ENCODE data around the gene DYNC2LI1.

DYNC2LI1 gene

DNA sequence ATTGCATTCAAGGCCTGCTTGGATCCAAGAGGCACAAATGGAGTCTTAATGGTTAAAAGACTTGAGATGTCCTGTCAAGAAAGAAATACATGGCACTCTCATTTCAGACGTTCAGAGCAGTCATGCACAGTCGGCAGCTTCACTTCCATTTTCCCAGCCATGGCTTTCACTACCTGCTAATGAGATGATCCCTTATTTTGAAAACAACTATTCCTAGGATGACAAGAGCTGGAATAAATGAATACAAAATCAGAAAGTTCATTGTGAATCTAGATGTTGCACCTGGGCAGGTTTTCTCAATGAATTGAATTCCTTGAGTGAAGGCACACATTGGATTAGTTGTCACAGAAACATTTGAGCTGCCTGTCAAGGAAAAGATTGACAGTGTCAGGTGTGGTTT lies 39.1 kb downstream of the DYNC2LI1 start:
- no peak for DNase-seq (ENCODE audit: low read depth in 1 of 2, low spot score in 1 of 2)

DNA sequence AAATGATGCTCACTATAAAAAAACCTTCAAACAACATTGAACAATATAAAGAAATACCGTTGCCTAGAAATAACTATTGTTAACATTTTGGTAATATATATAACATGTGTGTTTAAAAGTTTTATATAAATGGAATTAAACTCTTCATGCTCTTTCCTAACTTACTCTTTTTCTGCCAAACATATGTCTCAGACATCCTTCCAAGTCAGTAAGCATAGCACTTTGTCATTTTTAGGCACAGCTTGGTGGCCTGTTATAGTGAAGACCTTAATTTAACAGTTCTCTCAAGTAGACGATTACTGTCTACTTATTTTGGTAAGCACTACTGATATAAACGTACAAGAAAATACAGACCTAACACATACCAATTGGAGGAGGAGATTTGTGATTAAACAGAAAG lies 40.9 kb downstream of the DYNC2LI1 start:
- no peak for DNase-seq (ENCODE audit: low read depth in 1 of 2, low spot score in 1 of 2)

DNA sequence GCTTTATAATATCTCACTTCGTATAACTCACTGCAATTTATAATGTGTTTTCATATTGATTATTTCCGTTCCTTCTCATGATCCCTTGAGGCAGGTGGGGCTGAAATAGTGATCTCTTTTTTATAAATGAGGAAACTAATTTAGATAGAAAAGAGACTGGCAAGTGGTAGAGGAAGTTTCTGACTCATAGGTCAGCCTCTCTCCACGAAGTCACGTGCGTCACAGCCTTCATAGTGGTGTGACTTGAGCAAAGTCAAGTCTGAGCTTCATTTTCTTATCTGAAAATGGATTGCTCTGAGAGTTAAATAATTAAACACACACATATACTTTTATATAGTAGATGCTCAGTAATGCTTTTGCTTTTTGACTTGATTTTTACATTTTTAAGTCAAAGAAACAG lies 44.9 kb downstream of the DYNC2LI1 start:
- DNase-seq (ENCODE audit: low read depth in 1 of 2, low spot score in 1 of 2), result no peak

DNA sequence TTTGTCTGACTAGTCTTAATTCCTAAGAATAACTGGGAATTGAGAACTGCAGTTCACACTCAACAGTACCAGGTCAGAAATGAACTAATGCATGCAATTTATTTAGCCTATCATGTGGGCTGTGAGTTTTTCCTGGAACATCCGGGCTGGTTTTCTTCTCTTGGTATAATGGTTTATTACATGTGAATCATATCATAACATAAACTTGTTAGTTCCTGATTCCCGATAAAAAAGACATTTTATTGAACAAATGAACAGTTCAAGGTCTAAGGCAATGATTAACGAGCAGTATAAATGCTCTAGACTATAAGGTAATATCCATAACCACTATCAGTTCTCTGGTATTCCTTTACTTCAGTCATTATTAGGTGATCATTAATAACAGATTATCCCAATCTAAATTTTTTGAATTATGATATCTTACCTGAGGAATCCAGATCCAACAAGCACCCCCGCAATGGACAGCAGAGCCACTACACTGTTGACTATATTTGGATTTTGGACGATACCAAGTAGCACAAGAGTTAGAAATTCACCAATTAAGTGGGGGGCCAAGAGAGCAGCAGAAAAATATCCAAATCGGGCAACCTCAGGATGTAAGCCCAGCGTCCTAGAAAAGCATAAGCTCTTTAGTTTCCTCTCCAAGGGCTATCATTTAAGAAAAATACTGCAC lies 45.8 kb downstream of the DYNC2LI1 start:
- no peak for DNase-seq (ENCODE audit: low read depth in 1 of 2, low spot score in 1 of 2)

DNA sequence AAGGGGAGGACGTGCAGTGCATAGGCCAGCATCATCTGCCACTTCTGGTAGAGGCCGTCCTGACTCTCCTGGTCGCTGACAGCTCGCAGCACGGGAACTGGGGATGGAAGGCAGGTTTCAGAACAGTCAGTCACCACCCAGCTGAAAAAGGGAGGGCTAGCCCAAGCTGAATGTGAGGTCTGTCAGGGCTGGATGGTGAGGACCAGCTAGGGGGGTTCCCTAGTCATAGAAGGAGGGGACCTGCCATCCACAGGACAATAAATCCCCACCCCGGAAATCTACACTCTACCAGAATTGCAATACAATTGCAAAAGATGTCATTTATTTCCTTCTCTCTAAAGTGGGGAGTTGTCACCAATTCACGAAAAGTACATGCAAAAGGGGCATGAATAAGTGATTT lies 49.0 kb downstream of the DYNC2LI1 start:
- DNase-seq (ENCODE audit: low read depth in 1 of 2, low spot score in 1 of 2), result no peak

DNA sequence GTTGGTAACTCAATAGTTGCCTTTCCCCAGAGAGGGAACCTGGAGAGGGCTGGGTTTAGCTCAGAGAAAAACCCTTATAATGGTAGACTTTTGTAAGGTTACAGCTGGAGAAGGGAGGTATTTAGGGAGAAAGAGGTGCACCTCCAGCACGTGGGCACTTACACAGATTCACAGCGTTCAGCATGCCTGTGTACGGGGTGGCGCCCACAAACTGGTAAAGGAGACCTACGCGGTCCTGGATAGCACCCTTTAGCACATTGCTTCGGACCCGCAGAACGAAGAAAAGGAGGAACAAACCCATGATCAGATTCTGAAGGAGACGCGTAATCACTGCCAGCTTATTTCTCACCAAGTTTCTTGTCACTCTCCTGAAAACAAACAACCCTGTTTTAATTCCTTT lies 49.9 kb downstream of the DYNC2LI1 start:
- DNase-seq (ENCODE audit: low read depth in 1 of 2, low spot score in 1 of 2), result no peak

DNA sequence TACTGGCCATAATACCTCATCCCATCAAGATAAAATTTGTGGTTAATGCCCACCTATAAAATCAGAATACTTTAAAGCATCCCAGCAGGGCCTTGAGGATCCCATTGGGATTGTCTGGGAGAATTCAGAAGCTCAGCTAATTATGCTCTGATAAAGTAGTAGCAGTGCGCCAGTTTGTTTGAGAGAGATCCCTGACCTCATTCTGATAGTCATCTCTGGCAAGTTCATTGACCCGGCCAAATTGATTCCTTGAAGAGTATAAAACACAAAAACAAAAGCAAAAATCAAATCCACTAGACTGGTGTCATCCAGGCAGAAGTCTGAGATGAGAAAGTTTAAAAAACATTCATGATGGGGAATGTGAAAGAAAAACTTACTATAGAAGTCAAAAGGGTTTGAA lies 50.7 kb downstream of the DYNC2LI1 start:
- DNase-seq (ENCODE audit: low read depth in 1 of 2, low spot score in 1 of 2), result no peak

DNA sequence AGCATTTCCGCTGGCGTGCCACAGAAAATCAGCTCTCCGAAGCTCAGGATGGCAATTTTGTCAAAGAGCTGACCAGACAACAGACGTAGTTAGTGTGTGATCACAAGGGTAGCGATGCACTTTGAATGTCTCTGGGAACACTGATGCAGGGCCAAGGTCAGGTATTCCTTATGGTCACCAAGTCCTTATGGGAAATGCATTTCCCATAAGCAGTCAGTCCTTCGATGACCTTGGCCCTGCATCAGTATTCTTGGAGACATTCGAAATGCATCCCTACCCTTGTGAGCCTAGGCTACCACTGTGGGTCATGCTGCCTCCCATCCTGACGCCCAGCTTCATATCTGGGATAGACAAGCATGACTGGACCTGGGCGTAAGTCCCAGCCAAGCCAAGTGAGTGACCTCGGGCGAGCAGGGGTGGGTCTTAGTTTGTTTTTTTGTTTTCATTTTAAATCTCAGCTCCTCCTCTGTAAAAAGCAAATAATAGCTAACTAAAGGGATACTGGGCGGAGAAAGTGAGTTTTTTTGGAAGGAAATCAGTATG lies 51.2 kb downstream of the DYNC2LI1 start:
- DNase-seq (ENCODE audit: low read depth in 1 of 2, low spot score in 1 of 2), result no peak

DNA sequence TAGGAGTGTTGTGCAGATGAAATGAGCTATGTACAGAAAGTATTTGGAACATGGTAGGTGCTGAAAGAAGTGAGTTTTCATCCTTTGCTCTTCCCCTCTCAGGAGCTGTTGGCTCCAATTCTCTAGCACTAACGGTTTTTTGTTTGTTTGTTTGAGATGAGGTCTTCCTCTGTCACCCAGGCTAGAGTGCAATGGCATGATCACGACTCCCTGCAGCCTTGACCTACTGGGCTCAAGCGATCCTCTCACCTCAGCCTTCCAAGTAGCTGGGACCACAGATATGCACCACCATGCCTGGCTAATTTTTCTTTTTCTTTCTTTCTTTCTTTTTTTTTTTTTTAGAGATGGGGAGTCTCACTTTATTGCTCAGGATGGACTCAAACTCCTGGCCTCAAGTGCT lies 52.0 kb downstream of the DYNC2LI1 start:
- no peak for DNase-seq (ENCODE audit: low read depth in 1 of 2, low spot score in 1 of 2)

DNA sequence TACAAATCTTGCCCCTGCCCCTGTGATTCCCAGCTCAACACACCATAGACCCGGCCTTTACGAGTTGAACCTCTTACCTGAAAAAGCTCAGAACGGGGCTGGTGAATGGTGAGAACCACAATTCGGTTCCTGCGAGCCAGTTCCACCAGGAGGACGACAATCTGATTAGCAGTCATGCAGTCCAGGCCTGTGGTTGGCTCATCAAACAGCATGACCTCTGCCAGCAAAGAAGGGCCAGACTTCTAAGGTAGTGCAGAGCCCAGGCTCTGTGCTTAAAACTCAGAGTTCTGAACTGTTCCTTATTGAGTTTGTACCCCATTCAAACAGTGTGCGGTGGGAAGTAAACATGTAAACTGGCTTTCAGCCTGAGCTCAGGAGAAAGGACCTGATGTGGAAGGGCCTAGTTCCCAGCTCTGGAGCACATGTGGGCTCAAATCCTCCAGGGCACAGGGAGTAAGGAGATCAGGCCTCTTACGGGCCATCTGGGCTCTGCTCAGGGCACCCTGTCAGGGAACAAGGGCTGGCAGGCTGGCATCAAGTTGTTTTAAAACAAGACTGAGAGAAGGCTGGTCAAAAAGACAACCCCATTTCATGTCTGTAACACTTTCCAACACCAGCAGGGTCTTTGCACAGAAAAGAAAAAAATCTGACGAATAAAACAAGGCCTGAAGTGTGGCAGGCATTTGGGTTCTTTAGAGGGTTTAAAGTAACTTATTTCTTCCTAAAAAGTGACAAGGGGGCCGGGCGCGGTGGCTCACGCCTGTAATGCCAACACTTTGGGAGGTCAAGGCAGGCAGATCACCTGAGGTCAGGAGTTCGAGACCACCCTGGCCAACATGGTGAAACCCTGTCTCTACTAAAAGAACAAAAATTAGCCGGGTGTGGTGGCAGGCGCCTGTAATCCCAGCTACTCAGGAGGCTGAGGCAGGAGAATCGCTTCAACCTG lies 52.7 kb downstream of the DYNC2LI1 start:
- no peak for DNase-seq (ENCODE audit: low read depth in 1 of 2, low spot score in 1 of 2)

DNA sequence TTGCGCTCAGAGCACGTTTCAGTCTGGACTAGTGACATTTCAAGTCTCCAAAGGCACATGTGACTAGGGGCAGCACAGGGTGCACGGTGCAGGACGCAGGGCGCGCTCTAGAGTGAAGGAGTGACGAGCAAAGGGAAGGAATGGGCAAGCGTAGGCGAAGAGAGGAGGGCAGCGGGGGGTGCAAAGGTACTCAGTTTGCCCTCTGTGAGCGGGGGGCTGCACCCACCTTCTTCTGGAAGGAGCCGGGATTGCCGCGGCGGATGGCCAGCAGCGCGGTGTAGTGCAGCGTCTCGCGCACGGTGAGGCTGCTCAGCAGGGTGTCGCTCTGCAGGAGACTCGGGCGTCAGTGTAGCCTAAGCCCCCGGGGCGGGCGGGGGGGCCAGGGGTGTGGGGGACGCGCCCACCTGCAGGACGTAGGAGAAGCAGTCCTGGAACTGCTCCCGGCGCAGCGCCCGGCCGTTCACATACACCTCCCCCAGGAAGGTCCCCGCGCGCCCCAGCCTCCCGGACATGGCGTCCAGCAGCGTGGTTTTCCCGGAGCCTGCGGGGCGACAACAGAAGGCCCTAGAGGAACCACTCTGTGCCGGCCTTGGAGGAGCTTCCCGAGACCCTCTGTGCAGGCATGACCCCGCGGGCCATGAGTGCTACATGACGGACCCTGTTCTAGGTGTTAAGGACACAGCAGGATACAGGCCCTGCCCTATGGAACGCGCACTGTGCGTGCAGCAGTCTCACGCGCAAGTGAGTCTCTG lies 57.9 kb downstream of the DYNC2LI1 start:
- DNase-seq (ENCODE audit: low read depth in 1 of 2, low spot score in 1 of 2), result no peak

DNA sequence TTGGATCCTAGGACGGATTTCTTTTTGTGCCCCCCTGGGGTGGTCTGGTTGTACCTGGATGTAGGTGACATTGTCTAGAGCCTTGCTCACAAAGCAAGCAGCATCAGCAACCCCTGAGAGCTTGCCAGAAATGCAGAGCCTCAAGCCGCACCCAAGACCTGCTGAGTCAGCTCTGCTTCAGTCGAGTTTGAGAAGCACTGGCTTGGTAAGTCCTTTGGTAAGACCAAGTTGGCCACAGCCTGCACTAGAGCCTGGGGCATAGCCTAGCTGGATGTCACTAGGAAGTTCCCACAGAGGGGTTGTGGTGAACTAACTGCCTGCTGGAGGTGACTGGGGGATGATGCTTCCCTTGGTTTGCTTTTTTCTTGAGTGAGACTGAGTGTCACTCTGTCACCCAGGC lies 58.6 kb downstream of the DYNC2LI1 start:
- DNase-seq (ENCODE audit: low read depth in 1 of 2, low spot score in 1 of 2), result no peak

DNA sequence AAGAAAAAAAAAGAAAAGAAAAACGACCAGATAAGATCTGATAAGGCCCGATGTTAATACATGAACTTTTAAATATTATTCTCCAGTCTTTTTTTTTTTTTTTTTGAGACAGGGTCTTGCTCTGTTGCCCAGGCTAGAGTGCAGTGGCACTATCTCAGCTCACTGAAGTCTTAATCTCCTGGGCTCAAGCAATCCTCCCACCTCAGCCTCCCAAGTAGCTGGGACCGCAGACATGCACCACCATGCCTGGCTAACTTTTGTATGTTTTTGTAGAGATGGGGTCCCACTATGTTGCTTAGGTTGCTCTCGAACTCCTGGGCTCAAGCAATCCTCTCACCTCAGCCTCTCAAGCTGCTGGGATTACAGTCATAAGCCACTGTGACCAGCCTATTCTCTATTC lies 63.2 kb downstream of the DYNC2LI1 start:
- DNase-seq (ENCODE audit: low read depth in 1 of 2, low spot score in 1 of 2), result no peak

DNA sequence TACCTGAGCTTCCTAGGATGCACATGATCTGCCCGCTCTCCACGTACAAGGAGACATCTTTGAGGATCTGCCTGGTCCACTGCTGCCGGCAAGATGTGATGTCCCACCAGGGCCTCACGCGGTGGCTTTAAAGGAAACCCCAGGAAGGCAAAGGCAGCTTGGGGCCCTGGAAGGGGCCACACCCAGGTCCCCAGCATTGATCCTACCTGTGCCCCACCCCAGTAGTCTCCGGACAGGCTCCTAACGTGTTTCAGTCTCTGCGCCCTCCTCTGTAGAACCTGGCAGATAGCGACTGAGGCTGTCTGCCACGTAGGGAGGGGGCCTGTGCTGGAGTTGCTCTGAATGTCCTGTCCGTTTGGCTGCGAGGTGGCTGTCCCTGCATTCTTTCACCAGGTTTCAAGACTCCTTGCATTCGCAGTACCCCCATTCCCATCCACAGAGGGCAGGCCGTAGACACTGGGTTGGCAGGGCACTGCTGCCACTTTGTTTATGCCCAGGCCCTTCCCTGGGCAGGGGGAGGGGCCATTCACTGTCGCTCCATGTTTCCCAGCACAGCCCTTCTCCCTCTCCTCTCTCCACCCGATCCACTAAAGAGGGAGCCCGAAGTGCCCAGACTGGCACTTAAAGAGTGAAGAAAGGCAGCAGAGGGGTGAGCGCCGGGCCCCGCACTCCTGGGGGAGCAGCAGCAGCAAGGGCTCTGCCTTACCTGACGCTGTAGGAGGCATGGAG lies 64.2 kb downstream of the DYNC2LI1 start:
- DNase-seq (ENCODE audit: low read depth in 1 of 2, low spot score in 1 of 2), result no peak

DNA sequence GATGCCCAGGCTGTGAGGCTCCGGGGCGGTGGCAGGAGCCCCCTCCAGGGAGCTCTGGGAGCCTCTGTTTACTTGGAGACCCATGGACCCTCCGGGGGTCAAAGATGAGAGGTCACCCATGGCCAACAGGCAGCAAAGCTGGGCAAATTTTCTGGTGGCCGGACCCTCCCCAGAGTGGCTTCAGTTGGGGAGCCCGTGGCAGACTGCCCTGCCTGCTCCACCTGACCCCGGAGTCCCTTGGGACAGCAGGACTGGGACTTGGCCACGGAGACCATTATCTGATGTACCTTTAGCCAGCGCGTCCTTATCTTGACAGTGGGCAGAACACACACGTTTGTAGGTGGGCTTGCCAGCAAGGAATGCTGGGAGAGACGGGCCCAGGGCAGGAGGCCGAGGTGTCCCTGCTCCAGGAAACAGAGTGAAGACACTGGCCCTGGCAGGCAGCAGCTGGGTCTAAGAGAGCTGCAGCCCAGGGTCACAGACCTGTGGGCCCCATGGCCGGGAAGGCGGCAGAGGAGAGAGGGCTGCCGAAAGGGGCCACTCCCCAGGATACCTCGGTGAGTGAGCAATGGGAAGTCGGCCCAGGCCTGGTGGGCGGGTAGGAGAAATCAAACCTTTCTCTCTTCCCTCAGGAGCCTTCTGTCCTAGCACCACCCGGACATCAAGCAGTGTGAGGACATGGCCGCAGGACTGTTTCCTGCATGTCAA lies 64.9 kb downstream of the DYNC2LI1 start, which contains the start of the genes ABCG5 and ABCG8:
Gene ABCG5 (minus strand): TSS at position 280 of the 708 bp plus-strand sequence. CDS start 160 bp downstream, at position 120.
Gene ABCG8 (plus strand): TSS at position 412 of the 708 bp plus-strand sequence. CDS start 83 bp downstream, at position 495.
- no peak for DNase-seq (ENCODE audit: low read depth in 1 of 2, low spot score in 1 of 2)

DNA sequence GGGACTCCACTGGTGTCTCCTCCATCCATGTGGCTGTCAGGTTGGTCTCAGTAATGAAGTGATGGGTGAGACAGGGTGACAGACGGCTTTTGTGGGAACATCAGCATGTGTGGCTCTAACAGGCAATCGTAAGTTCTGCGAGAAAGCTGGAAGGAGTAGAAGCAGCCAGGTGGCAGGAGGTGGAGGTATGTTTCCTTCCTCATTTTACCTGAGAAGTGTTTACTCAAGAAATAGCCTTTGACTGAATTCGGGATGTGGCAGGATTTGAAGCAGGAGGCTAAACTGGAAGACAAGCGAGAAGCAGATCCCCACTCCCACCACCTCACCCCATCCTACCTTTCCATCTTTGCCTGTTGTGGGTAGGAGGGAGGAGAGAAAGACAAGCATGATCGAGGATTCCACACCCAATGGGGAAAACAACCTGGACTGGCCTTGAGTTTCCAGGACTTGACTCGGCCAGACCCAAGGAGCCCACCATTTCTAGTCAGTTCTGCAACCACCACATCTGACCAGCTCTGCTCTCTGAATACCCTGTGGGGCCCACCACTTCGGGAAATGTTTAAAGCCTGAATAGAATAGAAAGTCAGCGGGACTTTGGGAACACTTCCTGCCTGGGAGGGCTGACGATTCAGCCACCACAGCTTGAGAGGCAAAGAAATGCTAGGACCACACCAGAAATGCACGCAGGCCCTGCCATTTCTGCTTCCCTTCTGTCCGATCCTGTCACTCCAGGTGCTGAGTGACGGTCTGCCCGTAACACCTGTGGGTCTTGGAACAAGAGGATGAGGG lies 66.1 kb downstream of the DYNC2LI1 start:
- no peak for DNase-seq (ENCODE audit: low read depth in 1 of 2, low spot score in 1 of 2)

DNA sequence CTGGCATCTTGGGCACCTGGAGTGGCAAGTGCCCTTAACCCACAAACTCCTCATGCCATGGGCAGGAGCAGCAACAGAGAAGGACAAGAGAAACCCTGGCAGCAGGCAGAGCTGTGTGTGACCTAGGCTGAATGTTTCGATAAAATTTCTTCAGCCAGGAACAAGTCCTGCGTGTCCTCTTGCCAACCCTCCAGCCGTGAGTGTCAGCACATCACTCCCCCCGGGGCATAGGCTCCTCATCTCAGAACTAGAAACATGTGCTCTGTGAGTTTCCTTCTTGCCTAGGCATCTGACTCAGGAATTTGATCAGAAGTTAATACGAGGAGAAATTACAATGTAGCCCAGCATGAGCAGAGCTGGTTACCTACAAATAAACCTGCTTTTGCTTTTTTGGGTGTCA lies 67.1 kb downstream of the DYNC2LI1 start:
- DNase-seq (ENCODE audit: low read depth in 1 of 2, low spot score in 1 of 2), result no peak

DNA sequence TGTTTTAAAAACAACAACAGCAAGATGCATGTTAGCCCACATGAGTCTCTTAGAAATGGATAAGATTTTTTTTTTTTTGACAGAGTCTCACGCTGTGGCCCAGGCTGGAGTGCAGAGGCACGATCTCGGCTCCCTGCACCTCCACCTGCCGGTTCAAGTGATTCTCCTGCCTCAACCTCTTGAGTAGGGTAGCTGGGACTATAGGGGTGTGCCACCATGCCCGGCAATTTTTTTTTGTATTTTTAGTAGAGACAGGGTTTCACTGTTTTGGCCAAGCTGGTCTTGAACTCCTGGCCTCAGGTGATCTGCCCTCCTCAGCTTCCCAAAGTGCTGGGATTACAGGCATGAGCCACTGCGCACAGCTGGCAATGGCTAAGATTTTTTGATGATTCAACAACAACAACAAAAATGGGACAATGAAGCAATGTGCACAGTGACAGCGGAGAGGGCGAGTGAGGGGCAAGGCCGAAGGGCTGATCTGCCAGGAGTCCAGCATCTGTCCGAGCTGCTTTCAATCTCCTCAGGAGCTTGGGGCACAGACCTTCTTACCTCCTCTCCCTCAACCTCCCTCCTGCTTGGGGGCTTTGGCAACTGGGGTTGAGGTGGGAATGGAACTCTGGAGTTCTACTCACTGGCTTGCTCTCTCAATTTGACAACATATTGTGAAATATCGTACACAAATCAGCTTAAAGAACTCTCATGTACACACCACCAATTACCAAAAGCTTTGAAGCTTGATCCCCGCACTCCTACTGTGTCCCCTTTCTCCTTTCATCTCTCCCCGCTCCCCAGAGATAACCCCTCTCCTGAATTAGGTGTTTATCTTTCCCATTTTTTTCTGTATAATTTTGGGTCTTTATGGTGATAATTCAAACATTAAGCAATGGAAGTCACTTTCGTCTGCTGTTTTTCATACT lies 68.4 kb downstream of the DYNC2LI1 start:
- no peak for DNase-seq (ENCODE audit: low read depth in 1 of 2, low spot score in 1 of 2)
